ENCODE data around the gene ASTE1.

The ASTE1 gene

GRCh38 chr3:130997289-130997688, 29.3 kb downstream of the ASTE1 start:
- H3K9me3 ChIP-seq (ENCODE audit: control insufficient read depth, insufficient read depth, low read depth, low read length) = no peaks in the 10 kb centered on the region
- no peak for TF ChIP-seq ZNF133 (tag by site-specific recombination; IDR thresholded peaks at IDR 0.05)
- no peak for TF ChIP-seq ZNF843 (tag by site-specific recombination; IDR thresholded peaks at IDR 0.05)
- TF ChIP-seq WT1 (tag by site-specific recombination; IDR thresholded peaks at IDR 0.05) = no peak
- TF ChIP-seq ZNF175 (tag by site-specific recombination; IDR thresholded peaks at IDR 0.05) = no peak
- no peak for TF ChIP-seq ZNF19 (tag by site-specific recombination; IDR thresholded peaks at IDR 0.05; ENCODE audit: low read depth)
- TF ChIP-seq ZNF311 (tag by site-specific recombination; IDR thresholded peaks at IDR 0.05; ENCODE audit: borderline replicate concordance) = no peak
- TF ChIP-seq ZNF664 (tag by site-specific recombination; IDR thresholded peaks at IDR 0.05) = no peak
- no peak for TF ChIP-seq SALL2 (tag by site-specific recombination; IDR thresholded peaks at IDR 0.05; ENCODE audit: borderline replicate concordance)
- no peak for TF ChIP-seq ZNF791 (tag by site-specific recombination; IDR thresholded peaks at IDR 0.05)
- no peak for TF ChIP-seq ZNF155 (tag by site-specific recombination; IDR thresholded peaks at IDR 0.05)
- no peak for TF ChIP-seq ZFP3 (tag by site-specific recombination; IDR thresholded peaks at IDR 0.05; ENCODE audit: low read depth)
- no peak for TF ChIP-seq ZNF585B (tag by site-specific recombination; IDR thresholded peaks at IDR 0.05)
- no peak for TF ChIP-seq PRDM10 (tag by site-specific recombination; IDR thresholded peaks at IDR 0.05)
- TF ChIP-seq EGR2 (tag by site-specific recombination; IDR thresholded peaks at IDR 0.05; ENCODE audit: low read depth) = no peak
- TF ChIP-seq INSM2 (tag by site-specific recombination; IDR thresholded peaks at IDR 0.05) = no peak
- no peak for TF ChIP-seq ZNF629 (tag by site-specific recombination; IDR thresholded peaks at IDR 0.05)
- TF ChIP-seq ZNF112 (tag by site-specific recombination; IDR thresholded peaks at IDR 0.05) = no peak
- TF ChIP-seq HOXA7 (CRISPR knock-in tag; IDR thresholded peaks at IDR 0.05; ENCODE audit: borderline replicate concordance) = no peak
- POLR2A ChIA-PET = no interaction called here

GRCh38 chr3:130992344-130992743, 34.3 kb downstream of the ASTE1 start:
- H3K27ac ChIP-seq (ENCODE audit: extremely low read depth, low read depth, low read length) = no peak overlapping the region
- peaks cover 0 to 23% of the 10 kb centered on the region in 2 experiments; a peak in 1 of 3 replicates for H3K36me3 ChIP-seq (ENCODE audit: control insufficient read depth in 2 of 2, insufficient read depth in 1 of 2, low read length in 2 of 2)
- POLR2A ChIA-PET = no interaction called here
- no peak for TF ChIP-seq HOXC10 (CRISPR knock-in tag; IDR thresholded peaks at IDR 0.05)
- TF ChIP-seq ZNF292 (tag by site-specific recombination; IDR thresholded peaks at IDR 0.05; ENCODE audit: borderline replicate concordance, low read depth) = no peak
- TF ChIP-seq EGR2 (tag by site-specific recombination; IDR thresholded peaks at IDR 0.05; ENCODE audit: low read depth) = no peak
- TF ChIP-seq ZBTB20 (tag by site-specific recombination; IDR thresholded peaks at IDR 0.05) = no peak
- TF ChIP-seq ZFHX2 (tag by site-specific recombination; conservative IDR thresholded peaks at IDR 0.05) = no peak
- TF ChIP-seq ZBTB44 (tag by site-specific recombination; IDR thresholded peaks at IDR 0.05) = no peak
- TF ChIP-seq PBX3 (CRISPR knock-in tag; IDR thresholded peaks at IDR 0.05) = no peak
- TF ChIP-seq ZNF785 (tag by site-specific recombination; IDR thresholded peaks at IDR 0.05) = no peak
- TF ChIP-seq ZBTB26 (tag by site-specific recombination; optimal IDR thresholded peaks at IDR 0.05) = no peak
- TF ChIP-seq OVOL3 (tag by site-specific recombination; IDR thresholded peaks at IDR 0.05) = no peak

More at GRCh38 chr3:130997289-130997688, 29.3 kb downstream of the ASTE1 start:
- CTCF ChIA-PET = no interaction called here
- Histone ChIP-seq H3K4me3 (ENCODE audit: low read depth, low read length) (no peak overlapping the region), H3K36me3 (ENCODE audit: control insufficient read depth in 2 of 2, insufficient read depth in 1 of 2, low read length in 2 of 2) (peaks cover 0 to 32% of the 10 kb centered on the region in 2 experiments; a peak in 1 of 3 replicates), H3K27ac (ENCODE audit: extremely low read depth, low read depth, low read length) (no peak overlapping the region), H3K4me1 (ENCODE audit: control insufficient read depth, insufficient read depth, low read length) (no peaks in the 10 kb centered on the region)

More at GRCh38 chr3:130992344-130992743, 34.3 kb downstream of the ASTE1 start:
- no peaks in the 10 kb centered on the region for H3K9me3 ChIP-seq (ENCODE audit: control insufficient read depth, insufficient read depth, low read depth, low read length)
- no peak overlapping the region for H3K4me3 ChIP-seq (ENCODE audit: low read depth, low read length)
- CTCF ChIA-PET = no interaction called here
- no peaks in the 10 kb centered on the region for H3K4me1 ChIP-seq (ENCODE audit: control insufficient read depth, insufficient read depth, low read length)
